Panc1 (cell line): ENCODE measurements around the gene BAHCC1.

ENCODE experiments used
- POLR2AphosphoS5 ChIP-seq: IDR thresholded peaks from 2 replicates; pipeline ENCODE4 v1.6.1; 2012; ENCODE audit warnings: mild to moderate bottlenecking, low read depth, low read length, moderate library complexity
- TF ChIP-seq, protein P1 (sequence below): fragments of 450-650 bp; IDR thresholded peaks from 2 replicates; pipeline ENCODE4 v1.5.1; 2017; ENCODE audit warnings: mild to moderate bottlenecking

DNA sequence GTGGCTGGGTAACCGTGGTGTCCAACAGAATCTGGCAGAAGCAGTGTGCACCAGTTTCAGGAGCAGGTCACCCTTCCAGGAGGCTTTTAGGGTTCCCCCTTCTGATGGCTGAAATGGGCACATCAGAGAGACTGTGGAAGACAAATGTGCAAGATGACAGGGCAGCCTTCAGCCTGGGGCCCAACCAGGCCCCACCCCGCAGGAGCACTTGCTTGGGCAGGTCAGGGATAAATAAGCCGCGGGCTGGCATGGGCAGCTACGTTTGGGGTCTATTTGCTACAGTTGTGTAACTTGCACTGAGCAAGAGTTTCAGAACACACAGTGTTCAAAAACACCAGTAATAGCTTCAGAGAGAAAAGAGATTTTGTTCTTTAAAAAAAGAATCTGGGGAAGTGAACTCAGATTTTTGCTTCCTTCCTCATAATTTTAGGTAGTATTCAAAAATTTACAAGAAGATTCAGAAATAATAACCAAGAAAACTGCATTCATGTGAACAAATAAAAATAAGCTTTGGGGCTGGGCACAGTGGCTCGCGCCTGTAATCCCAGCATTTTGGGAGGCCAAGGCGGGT is 44.9 kb upstream of the BAHCC1 start:
- TF ChIP-seq, protein P1, sequence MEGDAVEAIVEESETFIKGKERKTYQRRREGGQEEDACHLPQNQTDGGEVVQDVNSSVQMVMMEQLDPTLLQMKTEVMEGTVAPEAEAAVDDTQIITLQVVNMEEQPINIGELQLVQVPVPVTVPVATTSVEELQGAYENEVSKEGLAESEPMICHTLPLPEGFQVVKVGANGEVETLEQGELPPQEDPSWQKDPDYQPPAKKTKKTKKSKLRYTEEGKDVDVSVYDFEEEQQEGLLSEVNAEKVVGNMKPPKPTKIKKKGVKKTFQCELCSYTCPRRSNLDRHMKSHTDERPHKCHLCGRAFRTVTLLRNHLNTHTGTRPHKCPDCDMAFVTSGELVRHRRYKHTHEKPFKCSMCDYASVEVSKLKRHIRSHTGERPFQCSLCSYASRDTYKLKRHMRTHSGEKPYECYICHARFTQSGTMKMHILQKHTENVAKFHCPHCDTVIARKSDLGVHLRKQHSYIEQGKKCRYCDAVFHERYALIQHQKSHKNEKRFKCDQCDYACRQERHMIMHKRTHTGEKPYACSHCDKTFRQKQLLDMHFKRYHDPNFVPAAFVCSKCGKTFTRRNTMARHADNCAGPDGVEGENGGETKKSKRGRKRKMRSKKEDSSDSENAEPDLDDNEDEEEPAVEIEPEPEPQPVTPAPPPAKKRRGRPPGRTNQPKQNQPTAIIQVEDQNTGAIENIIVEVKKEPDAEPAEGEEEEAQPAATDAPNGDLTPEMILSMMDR: no peak
- no peak for TF ChIP-seq POLR2AphosphoS5
